Measurements from ENCODE around the gene SRGAP2B.
"Not testable (repeated sequence)": the region's sequence is repeated elsewhere in the genome, so short reads cannot be mapped to it uniquely, and the experiment has no call there.

The SRGAP2B gene

DNA sequence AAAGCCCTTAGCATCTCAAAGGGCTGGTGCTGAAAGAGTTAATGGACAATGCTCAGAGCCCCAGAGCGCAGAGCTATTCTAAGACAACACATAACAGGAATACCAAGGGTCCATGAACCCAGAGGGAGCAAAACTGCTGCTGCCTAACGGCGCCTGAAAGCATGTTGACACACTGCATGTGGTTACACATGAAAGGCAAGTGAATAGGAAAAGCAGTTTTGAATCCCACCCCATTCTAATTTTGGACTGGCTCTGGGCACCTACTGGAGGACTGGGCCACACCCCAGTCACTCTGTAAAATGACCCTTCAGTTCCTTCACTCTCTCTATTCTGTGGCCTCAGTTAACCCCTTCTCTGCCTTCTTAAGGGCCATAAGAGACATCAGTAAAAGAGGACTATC is 123.2 kb downstream of the SRGAP2B start:
- POLR2A ChIA-PET; CTCF ChIA-PET; DNase-seq (ENCODE audit: extremely low spot score): not testable (repeated sequence)

DNA sequence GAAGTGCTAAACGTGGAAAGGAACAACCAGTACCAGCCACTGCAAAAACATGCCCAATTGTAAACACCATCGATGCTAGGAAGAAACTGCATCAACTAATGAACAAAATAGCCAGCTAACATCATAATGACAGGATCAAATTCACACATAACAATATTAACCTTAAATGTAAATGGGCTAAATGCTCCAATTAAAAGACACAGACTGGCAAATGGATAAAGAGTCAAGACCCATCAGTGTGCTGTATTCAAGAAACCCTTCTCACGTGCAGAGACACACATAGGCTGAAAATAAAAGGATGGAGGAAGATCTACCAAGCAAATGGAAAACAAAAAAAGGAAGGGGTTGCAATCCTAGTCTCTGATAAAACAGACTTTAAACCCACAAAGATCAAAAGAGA is 128.6 kb downstream of the SRGAP2B start:
- CTCF ChIA-PET; POLR2A ChIA-PET; DNase-seq (ENCODE audit: extremely low spot score): not testable (repeated sequence)

DNA sequence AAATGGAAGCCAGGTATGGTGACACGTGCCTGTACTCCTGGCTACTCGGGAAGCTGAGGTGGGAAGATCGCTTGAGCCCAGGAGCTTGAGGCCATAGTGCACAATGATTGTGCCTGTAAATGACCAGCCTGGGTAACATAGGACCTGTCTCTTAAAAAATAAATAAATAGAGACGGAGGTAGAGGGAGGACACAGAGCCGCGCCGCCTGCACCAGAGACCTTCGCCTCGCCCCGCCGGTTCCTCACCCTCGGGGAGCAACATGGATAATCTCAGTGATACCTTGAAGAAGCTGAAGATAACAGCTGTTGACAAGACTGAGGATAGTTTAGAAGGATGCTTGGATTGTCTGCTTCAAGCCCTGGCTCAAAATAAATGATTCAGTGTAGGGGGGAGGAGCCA is 130.4 kb downstream of the SRGAP2B start:
- POLR2A ChIA-PET; DNase-seq (ENCODE audit: extremely low spot score); CTCF ChIA-PET: not testable (repeated sequence)

DNA sequence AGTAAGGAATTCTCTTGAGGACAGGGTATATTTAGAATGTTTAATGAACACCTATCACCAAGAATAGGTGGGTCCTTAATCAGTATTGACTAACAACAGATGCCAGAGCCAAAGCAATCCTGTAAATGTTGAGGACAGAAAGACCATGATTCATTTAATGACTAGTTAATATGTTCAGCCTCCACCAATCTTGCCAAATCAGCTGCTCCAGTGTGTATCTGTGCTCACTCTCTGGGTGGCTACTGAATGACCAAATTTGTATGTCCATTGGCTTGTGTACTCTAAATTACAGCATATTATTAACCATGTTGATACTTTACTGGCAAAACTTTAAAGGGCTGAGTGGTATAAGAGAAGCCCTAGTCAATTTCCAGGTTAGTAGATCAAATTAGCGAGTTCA is 130.9 kb downstream of the SRGAP2B start:
- POLR2A ChIA-PET; CTCF ChIA-PET; DNase-seq (ENCODE audit: extremely low spot score): not testable (repeated sequence)

DNA sequence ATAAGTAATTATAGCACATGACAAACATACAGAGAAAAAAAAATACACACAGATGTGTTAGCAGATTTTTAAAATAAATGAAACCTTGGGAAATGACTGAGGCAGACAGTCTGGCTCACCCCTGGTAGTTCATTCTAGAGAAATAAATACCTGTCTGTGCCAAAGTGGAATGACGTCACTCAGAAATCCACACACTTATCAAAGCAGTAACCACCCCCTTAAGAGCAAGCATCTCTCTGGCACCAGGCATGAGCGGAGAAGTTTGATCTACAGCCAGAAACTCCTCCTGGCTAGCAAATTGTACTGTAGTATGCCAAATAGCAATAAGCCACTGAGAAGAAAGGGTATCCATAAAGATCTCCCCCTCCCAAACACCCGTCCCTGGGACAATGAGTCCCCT is 131.6 kb downstream of the SRGAP2B start:
- CTCF ChIA-PET: not testable (repeated sequence)

DNA sequence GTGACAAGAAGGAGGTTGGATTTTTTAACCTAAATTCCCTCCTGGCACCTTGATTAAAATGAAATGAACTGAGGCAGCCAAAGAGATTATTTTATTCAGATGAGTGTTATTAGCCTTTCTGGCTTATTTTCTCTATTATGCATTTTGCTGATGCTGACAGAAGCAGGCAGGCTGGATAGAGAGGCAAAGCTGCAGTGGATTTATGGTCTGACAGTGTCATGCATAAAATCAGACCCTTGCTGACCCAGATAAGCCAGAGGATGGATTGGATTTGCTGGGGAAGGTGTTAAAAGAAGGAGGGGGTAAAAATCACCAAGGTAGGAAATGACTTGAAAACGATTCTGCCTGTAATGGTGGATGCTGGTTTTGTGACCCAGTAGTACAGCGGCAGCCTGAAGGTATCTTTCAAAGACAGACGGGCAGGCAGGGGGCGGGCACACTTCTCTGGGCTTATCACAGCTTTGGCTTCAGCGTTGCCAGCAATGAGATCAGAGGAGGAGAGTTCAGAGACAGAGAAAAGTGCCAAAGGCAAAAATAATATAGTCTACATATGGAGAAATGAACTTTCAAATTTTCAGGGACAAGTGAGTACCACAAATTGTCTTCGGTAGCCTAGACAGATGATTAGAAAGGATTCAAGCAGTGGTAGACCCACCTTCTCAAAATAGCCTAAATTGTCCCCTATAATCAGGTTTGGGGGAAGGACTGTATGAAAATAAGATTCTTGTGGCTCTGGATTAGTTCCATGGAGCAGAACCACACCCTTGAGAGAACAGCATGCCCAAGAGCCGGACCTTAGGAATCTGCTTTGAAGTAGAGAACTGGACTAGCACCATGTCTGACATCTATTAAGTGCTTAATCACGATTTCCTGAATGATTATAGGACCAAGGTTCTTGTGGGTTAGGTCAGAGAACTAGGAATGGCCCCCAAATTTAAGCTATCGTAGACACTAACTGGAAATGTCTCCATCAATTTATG is 133.2 kb downstream of the SRGAP2B start:
- DNase-seq (ENCODE audit: extremely low spot score); POLR2A ChIA-PET; CTCF ChIA-PET: not testable (repeated sequence)

More for the DNA sequence above, 131.6 kb downstream of the SRGAP2B start:
- POLR2A ChIA-PET; DNase-seq (ENCODE audit: extremely low spot score): not testable (repeated sequence)

DNA sequence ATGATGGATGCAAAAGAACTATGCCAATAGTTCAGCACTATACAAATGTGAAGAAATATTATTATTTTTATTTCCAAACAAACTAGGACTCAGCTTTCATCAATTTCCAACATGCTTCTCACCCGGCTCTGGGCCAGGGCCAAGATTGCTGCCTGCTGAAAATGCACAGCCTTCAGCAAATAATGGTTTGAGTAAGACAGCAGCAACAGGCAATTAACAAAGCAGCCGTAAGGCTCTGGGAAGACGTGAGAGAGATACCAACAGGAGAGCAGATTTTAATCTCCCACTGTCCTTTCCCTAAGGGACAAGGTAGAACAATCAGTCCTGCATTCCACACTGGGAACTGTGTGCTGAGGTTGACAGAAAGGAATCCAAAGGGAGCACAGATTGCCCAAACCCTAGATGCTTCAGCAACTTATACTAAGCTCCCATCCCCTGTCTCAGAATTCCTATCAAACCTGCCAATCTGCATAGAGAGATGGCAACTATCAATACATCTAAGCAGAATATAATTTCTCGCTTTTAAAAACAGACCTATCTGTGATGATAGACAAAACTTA is 134.1 kb downstream of the SRGAP2B start:
- POLR2A ChIA-PET; DNase-seq (ENCODE audit: extremely low spot score); CTCF ChIA-PET: not testable (repeated sequence)

DNA sequence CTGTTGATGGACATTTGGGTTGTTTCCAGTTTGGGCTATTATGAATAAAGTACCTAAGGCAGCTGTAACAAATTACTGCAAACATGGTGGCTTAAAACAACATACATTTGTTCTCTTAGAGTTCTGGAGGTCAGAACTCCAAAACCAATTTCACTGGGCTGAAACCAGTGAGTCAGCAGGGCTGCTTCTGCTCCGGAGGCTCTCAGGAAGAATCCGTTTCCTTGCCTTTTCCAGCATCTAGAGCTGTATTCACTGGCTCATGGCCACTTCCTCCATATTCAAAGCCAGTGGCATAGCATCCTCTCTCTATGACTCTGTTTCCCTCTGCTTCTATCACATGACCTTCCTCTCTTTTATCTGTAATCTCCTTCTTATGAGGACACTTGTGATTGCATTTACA is 146.7 kb downstream of the SRGAP2B start:
- CTCF ChIA-PET; DNase-seq (ENCODE audit: extremely low spot score); POLR2A ChIA-PET: not testable (repeated sequence)

DNA sequence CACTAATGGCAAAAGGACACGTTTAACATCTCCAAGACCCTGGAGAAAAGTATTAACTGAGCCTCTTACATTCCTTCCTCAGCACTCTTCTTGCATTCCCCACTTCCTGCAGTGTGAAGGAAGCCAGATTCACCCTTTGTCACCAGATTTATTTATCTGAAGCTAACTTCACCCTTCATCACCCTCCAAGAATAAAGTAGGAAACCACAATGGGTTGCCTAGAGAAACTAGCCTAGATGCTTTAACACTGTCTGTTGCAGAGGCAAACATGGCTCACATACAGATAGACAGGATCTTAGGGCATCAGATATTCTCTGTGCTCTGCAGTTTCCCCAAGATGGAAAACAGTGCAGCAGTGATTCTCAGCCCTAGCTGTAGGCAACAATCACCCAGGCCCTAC is 147.6 kb downstream of the SRGAP2B start:
- POLR2A ChIA-PET; CTCF ChIA-PET; DNase-seq (ENCODE audit: extremely low spot score): not testable (repeated sequence)

DNA sequence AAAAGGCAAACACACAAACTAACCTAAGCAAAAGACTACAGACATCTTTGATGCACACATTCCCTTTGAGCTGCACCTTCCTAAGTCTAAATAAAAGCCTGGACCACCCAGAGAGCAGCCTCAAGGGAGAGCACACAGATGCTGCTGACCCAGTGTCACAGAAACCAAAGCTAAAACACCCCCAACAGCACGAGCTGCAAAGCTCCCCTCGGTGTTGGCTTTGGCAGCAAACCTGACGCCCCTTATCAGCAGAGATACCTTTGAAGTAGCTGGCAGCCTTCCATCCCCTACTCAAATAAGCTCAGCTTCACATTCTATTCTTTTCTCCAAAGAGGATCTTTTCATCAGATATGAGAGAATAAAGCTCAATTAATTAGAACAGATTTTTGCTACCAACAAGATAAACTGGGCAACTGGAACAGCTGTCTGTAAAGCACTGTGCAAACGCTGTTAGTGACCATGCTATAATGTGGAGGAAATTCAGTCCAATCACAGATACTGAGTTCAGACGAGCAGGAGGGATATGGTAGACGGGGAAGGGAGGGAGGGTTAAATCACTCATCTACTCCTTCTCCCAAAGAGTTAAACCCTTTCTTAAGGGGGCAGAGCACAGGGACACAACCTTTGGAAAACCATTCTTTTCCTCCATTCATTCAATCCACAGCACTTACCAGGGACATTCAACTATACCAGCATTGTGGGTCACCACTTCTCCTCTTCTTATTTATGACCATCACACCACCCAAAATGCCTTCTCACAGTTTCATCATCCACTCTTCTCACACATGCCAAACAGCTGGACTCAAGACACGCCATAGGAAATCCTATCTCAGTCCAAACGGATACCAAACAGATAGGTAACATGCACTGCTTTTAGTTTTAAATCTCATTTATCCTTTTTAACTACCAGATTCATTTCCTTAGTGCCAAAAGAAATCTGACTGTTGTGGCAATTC is 148.3 kb downstream of the SRGAP2B start:
- DNase-seq (ENCODE audit: extremely low spot score); POLR2A ChIA-PET; CTCF ChIA-PET: not testable (repeated sequence)

DNA sequence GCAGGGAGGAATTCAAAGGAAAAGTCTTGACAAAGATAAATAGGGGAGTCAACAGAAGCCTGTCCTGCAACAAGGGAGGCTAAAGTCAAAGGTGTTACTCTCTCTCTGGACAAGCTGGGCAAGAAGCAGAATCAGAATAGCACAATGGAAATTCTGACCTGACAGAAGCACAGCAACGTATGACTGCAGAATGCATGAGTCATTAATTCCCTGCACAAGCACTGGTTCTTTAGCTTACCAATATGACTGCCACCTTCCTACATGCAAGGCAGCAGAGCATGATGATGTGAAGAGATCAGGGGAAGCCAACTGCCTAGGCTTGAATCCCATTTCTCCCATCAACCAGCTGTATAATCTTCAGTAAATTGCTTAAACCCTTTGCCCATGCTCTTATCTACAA is 153.4 kb downstream of the SRGAP2B start:
- CTCF ChIA-PET; DNase-seq (ENCODE audit: extremely low spot score); POLR2A ChIA-PET: not testable (repeated sequence)

DNA sequence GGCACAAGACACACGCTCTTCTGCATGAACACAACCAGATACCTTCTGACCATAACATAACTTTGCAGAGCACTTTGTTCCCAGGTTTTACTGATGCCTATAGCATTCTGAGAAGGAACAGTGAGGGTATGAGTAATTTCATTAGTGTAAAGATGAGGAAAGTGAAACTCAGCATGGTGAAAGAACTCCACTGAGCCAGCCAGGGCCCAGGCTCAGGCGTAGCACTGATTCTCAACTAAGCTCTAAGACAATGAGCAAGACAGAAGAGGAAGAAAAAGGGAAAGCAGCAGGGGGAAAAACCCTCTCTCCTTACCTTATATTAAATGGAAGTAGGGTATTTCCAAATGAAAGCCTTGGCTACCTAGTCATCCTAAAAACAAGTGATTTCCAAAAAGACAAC is 155.1 kb downstream of the SRGAP2B start:
- CTCF ChIA-PET; POLR2A ChIA-PET; DNase-seq (ENCODE audit: extremely low spot score): not testable (repeated sequence)

DNA sequence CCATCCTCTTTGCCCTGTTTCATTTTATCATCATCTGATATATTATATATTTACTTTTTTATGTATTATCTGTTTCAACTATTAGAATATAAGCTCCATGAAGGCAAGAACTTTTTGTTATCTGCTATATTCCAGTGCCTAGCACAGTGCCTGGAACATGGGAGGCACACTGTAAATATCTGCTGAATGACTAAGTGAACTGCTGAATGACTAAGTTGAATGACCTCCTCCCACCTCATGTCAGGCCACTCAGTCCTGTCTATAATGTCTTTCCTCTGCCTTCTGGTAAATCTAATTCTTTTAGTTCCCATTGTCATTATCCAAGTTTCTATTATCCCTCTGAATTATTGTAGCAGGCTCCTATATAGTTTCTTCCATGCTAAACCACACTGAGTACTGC is 156.5 kb downstream of the SRGAP2B start:
- CTCF ChIA-PET; POLR2A ChIA-PET; DNase-seq (ENCODE audit: extremely low spot score): not testable (repeated sequence)

DNA sequence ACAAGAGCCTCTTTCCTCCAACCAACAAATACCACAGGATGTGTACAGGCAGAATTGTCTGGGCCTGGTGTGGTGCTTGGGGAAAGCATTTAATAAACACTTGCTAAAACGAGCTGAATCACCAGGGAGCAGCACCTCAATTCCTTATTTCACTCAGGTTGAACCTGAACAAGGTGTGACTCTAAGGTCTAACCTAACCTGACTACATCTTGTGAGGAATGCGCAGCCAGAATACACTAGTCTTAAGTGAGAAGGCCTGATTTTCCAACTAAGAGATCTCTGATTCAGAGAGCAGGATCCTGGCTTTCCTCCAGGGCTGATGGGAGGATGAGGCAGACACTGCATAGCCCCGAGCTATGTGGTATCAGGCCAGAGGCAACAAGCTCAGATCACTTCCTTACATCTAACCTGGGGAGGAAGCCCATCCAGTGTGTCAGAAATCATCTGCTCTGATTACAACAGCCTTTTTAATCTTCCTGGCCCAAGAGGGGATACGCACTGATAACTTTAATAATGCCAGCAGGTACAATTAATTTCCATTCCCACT is 158.9 kb downstream of the SRGAP2B start:
- POLR2A ChIA-PET; CTCF ChIA-PET; DNase-seq (ENCODE audit: extremely low spot score): not testable (repeated sequence)

DNA sequence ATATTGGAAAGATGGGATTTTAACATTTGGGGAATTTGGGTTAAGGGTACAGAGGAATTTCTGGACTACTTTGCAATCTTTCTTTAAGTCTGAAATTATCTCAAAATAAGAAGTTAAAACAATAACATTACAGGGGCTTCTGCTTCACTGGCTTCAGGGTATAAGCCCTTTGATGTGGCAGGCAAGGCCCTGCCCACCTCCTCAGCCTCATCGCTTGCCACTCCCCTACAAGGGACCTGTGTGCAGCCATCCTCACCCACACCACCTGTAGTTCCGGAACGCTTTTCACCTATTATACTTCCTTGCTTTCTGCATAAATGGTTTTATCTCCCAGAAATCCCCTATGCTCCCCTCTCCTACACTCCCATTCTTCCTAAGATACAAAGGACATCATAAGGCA is 159.8 kb downstream of the SRGAP2B start:
- DNase-seq (ENCODE audit: extremely low spot score); CTCF ChIA-PET; POLR2A ChIA-PET: not testable (repeated sequence)

DNA sequence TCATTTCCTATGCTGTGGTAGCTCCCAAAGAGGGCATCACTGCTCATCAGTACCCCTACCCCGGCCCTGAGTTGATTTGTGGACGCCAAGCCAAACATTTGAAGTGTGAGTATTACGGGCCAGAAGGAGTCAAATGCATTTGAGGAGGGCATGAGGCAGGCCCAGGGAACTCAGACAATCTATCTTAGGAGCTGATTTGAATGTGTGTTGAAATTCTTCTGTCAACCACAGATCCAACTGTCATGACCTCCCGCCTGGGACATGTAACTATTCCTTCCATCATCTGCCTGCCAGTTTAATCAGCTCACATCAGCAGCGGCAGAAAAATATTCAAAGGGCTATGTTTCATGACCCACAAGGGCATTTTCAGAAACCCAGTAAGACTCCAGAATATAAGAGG is 162.1 kb downstream of the SRGAP2B start:
- POLR2A ChIA-PET; CTCF ChIA-PET; DNase-seq (ENCODE audit: extremely low spot score): not testable (repeated sequence)

DNA sequence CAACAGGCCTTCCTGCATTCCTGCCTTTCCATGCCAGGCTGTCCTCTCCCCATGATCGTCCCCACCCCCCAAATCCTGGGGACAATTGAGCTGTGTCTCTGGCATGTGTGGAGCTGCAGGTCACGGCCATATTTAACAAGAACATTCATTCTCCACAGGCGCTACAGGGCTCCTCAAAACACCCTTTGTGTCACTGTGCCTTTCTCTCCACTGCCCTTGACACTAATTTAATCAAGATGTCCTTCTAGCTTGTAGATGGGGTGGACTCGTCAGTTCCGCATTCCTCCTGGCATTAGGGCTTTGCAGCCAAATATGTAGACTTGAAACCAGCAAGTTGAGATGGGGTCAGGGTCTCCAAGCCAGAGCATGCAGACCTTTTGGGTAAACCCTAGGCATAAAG is 163.0 kb downstream of the SRGAP2B start:
- POLR2A ChIA-PET; CTCF ChIA-PET; DNase-seq (ENCODE audit: extremely low spot score): not testable (repeated sequence)

DNA sequence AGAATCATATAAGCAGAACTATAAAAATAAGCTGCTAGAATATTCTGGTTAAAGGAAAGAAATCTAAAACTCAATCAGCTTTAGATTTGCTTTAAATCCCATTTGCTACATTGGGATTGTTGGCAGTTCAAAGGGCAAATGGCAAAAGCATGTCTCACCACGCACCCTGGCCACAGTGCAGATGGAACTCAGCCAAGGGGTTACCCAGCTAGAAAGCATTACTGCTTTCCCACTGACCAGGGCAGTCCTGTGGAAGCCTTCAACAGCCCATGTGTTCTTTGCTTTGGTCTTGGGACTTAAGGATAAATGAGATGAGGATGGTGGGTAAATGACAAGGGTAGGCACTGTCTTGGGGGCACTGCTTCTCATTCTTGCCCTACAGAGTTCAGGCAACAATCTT is 163.6 kb downstream of the SRGAP2B start:
- DNase-seq (ENCODE audit: extremely low spot score); CTCF ChIA-PET; POLR2A ChIA-PET: not testable (repeated sequence)
